GM19023 (cell line): Measurements from ENCODE around the gene SPECC1.
"Not testable (repeated sequence)": the region's sequence is repeated elsewhere in the genome, so short reads cannot be mapped to it uniquely, and the experiment has no call there.

Experiments
- ATAC-seq: cut with Tn5 transposase; IDR thresholded peaks from one replicate; pipeline ENCODE4 v1.9.1; 2021; ENCODE audit warnings: mild to moderate bottlenecking, moderate library complexity; ENCODE audit not compliant: unreplicated experiment

Gene SPECC1

DNA sequence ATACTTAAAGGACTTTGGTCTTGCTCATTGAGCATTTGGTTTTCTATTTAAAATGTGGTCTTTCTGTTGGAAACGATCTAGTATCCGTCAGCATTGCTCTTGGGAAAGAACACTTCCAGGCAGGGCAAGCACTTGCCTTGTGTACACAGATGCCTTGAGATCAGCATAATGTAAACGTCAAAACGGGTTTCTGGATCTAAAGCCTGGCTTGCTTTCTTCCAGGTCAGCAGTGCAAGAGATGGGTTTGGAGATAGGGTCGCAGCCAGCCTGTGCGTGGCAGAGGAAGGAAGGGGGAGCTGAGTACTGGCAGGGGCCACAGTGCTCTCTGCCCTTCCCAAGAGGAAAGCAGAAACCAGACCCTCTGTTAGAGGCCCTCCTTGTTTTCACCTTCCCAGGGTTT, 282.7 kb downstream of the SPECC1 start:
- ATAC-seq, result no peak

DNA sequence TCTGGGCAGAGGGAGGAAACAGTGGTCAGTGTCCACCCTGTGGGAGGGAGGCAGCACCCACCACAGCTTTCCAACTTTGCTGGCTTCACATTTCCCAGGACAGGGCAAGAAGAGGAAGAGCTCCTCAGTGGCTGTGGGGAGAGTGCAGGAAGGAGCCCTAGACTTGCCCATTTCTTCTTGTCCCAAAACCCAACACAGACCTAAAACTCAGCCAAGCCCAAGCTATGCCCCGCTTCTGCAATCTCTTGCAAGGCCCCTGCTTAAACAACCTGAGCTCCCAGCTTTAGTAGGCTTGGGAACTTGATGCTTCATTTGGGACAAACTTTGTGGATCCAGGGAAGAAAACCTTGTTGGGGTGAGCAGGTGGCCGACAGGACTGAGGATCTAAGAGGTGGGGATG, 284.3 kb downstream of the SPECC1 start:
- no peak for ATAC-seq

GRCh38 chr17:20294120-20294519, 285.0 kb downstream of the SPECC1 start:
- no peak for ATAC-seq

DNA sequence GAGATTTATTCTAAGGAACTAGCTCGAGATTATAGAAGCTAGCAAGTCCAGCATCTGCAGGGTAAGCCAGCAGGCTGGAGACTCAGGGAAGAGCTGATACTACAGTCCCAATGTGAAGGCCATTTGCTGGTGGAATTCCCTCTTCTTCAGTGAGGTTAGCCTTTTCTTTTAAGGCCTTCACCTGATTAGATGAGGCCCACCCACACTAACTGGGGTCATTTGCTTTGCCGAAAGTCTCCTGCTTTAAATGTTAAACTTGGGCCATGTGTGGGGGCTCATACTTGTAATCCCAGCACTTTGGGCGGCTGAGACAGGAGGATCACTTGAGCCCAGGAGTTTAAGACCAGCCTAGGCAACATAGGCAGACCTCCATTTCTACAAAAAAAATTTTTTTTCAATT, 289.9 kb downstream of the SPECC1 start:
- ATAC-seq, result no peak

GRCh38 chr17:20300436-20300934, 291.3 kb downstream of the SPECC1 start:
- no peak for ATAC-seq

GRCh38 chr17:20302246-20302917, 293.2 kb downstream of the SPECC1 start:
- ATAC-seq, result no peak

GRCh38 chr17:20304961-20305360, 295.8 kb downstream of the SPECC1 start:
- ATAC-seq, result no peak

DNA sequence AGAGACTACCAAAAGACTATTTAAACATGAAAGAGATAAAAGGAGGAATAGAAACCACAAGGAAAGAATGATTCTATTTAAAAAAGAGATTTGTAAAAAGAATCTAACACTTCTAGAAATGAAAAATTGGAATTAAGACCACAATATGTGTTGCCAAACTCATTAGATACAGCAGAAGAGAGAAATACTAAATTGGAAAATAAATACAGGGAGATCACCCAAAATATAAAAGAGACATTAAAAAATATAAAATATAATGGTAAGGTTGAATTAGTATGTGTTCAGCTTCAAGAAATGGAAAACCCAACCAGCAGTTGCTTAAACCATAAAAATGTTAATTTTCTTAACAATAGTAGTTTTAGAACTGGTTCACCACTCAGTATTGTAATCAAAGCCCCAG, 297.8 kb downstream of the SPECC1 start:
- ATAC-seq, result no peak

DNA sequence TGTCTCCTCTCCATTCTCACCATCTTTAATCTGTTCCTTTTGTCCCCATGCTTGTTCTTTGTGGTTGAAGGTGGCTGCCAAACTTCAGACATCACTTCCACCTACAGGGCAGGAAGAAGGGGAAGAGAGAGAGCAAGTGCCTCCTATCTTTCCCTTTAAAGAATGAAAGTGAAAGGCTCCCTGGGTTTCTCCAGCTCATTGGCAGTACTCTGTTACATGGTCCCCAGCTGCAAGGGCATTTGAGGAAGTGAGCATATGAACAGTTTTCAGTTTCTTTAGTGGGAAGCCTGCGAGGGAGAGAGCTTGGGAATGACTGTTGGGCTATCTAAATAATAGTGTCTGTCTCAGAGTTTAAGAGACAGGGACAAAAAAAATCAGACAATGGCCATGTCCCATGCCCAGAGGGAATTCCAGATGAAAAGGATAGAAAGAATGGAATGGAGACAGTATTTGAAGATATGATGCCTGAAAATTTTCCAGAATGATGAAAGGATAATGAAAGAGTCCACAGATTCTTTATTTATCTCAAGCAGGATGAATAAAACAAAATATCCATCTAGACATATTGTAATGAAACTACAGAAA, 298.3 kb downstream of the SPECC1 start:
- ATAC-seq, result no peak

DNA sequence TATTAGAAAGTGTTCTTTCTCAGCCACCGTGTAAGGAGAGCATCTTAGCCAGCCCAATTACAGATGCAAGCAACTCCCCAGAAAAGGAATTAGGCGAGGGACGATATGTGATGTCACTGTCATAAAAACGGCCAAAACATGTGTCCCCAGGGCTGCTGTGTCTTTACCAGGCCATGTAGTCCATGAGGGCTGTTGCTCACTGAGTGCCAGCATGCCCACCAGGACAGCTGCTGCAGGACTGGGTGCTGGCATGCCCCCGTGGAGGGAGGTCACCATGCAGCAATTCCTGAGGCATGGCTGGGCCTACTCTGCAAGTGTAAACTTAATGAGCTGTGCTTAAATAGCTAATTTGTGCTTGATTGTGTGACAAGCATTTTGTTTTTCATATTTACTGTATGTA, 301.3 kb downstream of the SPECC1 start:
- ATAC-seq, result no peak

GRCh38 chr17:20313306-20313705, 304.1 kb downstream of the SPECC1 start:
- ATAC-seq, result no peak

DNA sequence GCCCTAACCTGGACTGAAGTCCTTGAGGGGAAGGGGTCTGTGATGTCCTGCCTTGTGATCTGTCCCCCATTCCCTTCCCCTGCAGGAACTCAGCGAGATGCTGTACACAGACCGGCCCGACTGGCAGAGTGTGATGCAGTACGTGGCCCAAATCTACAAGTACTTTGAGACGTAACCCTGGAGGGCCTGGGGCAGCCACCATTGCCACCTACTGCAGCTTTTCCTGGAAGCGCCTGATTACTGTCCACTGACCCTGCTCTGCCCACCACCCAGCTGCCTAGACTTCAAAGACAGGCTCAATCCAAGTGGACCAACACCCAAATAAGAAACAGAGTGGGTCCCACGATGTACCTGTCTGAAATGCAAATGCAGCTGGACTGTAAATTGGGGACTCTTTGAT, 304.7 kb downstream of the SPECC1 start:
- no peak for ATAC-seq

DNA sequence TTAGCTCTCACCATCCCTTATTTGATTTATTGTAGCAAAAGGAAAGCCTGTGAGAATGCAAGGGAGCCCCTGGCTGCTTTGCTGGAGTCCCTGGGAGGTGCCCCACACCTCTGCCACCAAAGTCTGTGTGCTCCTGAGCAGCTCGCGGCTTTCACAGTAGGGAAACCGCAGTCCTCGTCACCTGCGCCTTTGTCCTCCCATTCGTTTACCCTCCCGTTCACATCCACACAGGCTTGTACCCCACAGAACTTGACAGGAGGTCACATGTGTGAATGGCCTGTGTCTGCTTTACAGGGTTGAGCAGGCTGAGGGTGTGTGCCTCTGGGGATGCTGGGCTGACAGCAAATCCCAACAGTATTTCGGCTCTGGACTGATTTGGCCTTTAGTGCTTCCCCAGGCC, 305.7 kb downstream of the SPECC1 start:
- no peak for ATAC-seq

DNA sequence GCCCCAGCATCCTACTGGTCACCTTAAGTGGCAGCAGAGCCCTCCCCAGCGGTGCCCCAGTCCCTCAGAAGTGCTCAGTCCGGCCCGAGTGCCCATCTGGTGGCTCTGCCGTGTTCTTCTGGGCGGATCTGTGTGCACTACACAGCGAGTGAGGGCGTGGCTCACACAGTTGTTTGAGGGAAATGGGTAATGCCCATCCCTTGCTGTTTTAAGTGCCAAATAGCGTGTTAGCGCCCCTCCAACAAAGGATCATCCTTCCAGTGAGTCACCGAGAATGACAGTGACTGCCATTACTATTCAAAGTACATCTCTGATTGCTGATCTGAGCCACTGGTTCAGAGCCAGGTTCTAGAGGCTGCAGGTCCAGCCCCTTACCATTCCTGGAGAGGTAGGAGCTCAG, 306.2 kb downstream of the SPECC1 start:
- ATAC-seq, result no peak

- no peak for ATAC-seq
Observed at GRCh38 chr17:20315821-20316220, 306.7 kb downstream of the SPECC1 start.

DNA sequence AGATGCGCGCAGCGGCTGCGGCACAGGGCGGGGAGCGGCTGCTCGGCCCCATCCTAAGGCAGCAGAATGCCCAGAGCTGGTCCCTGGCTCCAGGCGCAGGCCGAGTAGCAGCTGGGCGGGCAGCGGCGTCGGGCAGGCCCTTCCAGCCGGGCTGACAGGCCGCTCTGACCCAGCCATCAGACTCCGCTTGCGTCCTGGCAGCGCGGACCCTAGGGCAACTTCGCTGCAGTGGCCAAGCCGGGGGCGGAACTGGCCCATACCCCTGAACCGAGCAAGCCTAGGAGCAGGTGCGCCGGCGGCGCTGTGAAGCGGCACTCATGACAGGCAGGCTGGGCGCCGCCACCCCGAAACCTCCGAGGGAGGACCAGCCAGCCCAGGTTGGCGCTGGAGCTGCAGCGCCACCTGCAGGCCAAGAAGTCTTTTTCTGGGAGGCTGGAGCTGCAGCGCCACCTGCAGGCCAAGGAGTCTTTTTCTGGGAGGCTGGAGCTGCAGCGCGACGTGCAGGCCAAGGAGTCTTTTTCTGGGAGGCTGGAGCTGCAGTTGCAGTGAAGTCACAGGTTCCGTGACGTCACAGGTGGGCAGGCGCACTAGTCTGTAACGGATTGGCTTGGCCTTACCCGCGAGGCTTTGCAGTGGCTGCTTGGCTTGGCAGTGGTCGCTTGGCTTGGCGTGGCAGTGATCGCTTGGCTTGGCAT, 311.5 kb downstream of the SPECC1 start:
- ATAC-seq, result not testable (repeated sequence)

DNA sequence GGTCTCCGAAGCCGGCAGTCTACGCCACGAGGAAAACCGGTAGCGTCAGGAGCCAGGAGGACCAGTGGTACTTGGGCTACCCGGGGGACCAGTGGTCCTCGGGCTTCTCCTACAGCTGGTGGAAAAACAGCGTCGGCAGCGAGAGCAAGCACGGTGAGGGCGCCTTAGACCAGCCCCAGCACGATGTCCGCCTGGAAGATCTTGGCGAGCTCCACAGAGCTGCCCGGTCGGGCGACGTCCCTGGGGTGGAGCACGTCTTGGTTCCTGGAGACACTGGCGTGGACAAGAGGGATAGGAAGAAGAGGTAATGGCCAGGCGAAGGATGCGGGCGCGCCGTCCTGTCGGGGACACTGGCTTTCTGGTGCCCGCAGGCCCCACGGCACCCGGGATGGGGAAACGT, 312.2 kb downstream of the SPECC1 start:
- ATAC-seq, result not testable (repeated sequence)

DNA sequence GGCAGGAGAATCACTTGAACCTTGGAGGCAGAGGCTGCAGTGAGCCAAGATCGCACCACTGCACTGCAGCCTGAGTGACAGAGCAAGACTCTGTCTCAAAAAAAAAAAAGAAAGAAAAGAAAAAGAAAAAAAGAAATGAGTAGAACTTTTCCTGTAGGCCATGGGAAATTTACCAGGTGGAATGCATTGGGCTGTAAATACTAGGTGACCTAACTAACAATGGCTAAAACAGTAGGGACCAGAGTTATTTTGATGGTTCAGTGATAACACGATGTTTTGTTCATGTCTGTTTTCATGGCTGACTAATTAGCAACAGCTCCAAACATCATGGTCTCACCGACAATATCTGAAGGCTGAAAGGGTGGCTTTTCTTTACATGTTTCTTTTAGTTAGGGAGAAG, 318.6 kb downstream of the SPECC1 start:
- not testable (repeated sequence) for ATAC-seq

GRCh38 chr17:20351405-20351804, 342.2 kb downstream of the SPECC1 start:
- not testable (repeated sequence) for ATAC-seq

GRCh38 chr17:20352567-20352966, 343.4 kb downstream of the SPECC1 start:
- ATAC-seq, result not testable (repeated sequence)

GRCh38 chr17:20363846-20364245, 354.7 kb downstream of the SPECC1 start:
- ATAC-seq, result not testable (repeated sequence)
